Stimulated activated CD4-positive, alpha-beta T cell treated with anti-CD3 and anti-CD28 coated beads, Interleukin-4, amount 100 ng/mL, for 24 hours (primary cell): ENCODE measurements around the gene SLC35C1.
"Not testable (repeated sequence)": the region's sequence is repeated elsewhere in the genome, so short reads cannot be mapped to it uniquely, and the experiment has no call there.

Source experiments
- DNase-seq: peaks from one replicate; pipeline ENCODE4 v3.0.0-alpha.2; 2020

The SLC35C1 gene

DNA sequence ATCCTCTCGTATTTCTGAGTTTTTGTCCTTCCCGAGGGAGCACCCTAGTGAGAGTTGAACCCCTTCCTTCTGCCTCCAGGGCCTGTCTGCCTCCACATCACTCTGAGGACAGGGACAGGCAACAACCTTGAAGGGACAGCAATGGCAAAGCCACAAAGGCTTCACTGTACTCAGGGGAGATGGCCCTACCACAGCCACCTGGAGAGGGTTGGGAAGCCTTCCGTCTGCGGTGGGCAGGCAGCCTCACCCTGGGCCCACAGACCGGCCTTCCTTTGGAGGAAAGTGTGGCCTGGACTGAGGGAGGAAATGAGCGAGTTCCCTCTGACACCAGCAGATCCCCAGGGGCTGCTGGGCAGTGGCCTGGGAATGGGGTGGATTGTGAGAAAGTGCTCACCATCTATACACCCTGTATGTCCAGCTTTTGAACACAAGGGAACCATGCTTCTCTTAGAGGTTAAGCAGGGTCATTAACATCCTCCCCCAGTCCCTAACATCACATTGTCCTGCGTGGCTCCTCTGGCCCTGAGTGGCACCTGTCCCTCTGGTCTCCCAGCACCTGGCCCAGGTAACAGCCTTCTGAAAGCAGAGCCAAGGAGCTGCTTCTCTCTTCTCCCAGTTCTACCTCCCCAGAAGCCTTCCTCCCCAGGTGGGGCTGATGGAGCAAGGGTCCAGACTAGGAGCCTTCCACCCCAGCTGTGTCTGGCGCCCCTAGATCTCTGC, 6.8 kb downstream of the SLC35C1 start:
- no peak for DNase-seq

- DNase-seq = no peak
These were observed 7.9 kb downstream of the SLC35C1 start for GRCh38 chr11:45812581-45813548.

DNA sequence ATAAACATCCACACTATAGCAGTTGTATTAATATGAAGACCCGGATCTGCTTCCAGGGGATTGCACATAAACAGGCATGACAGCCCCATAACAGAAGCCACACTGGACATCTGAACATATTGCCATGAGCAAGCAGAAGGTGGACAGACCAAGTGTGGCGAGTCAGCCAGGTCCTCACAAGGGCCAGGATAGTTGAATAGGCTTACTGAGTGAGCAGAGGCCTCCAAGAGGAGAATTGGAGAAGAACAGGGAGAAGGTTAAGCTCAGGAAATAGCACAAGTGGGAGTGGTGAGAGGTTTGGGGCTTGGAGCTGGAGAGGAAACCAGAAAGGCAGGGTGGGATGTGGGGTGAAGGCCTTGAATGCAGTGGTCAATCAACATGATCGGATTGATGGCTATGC, 10.8 kb downstream of the SLC35C1 start:
- DNase-seq = no peak

DNA sequence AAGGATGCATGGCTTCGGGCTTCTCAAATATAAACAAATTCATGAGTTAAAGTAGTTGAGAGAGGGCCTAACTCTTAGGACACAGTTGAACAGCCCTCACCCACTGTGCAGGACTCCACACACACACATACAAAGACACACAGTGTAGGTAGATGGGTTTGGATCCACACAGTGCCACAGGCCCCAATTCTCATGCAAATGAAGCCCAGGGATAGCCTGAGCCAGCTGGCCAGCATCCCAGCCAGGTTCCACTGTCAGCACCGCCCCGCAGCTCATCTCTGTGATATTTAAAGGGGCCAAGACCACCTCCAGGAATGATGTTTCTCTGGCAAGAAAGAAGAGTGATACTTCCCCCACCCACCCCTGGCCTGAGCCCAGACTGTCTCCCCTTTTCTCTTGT, 11.7 kb downstream of the SLC35C1 start:
- no peak for DNase-seq

- no peak for DNase-seq
These were observed 12.2 kb downstream of the SLC35C1 start for GRCh38 chr11:45817191-45817590.

DNA sequence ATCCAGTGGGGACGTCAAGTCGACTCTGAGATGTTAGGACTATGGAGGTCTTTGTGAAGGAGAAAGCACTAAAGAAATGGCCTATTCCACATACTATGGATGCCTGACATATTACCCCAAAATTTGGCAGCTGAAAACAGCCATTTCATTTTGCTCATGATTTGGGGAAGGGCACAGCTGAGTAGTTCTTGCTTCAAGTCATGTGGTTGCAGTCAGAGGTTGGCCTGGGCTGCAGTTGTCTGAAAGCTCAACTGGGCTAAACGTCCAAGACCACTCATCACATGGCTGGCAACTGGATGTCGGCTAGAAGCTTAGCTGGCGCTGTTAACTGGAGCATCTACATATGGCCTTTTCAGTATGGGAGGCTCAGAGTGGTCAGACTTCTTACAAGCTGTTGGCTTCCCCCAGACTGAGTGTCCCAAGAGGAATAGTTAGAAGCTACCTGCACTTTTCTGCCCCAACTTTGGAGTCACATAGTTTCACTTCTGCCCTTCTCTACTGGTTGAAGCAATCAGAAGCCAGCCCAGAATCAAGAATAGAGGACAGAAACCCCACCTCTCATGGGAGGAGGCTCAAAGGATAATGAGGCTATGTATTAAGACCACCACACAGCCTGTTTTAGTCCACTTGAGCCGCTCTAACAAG, 14.1 kb downstream of the SLC35C1 start:
- no peak for DNase-seq

GRCh38 chr11:45820211-45820857, 15.4 kb downstream of the SLC35C1 start:
- no peak for DNase-seq

- not testable (repeated sequence) for DNase-seq
These were observed 21.5 kb downstream of the SLC35C1 start for GRCh38 chr11:45826492-45826891.

- DNase-seq = no peak
These were observed 22.2 kb downstream of the SLC35C1 start for GRCh38 chr11:45827123-45827522.

GRCh38 chr11:45828996-45829395, 24.0 kb downstream of the SLC35C1 start:
- DNase-seq = no peak

DNA sequence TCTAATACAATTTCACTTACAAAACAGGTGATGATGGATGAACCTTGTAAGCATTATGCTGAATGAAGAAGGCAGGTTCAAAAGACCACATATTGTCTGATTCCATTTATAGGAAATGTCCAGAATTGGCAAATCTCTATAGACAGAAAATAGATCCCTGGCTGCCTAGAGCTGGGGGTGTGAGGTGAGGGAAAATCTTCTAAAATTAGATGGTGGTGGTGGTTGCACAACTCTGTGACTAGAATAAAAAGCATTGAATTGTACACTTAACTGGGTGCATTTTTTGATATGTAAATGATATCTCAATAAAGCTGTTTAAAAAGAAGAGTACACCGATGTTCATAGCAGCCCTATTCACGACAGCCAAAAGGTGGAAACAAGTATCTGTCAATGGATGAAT, 25.6 kb downstream of the SLC35C1 start:
- DNase-seq = no peak

GRCh38 chr11:45832811-45833441, 28.0 kb downstream of the SLC35C1 start:
- no peak for DNase-seq

DNA sequence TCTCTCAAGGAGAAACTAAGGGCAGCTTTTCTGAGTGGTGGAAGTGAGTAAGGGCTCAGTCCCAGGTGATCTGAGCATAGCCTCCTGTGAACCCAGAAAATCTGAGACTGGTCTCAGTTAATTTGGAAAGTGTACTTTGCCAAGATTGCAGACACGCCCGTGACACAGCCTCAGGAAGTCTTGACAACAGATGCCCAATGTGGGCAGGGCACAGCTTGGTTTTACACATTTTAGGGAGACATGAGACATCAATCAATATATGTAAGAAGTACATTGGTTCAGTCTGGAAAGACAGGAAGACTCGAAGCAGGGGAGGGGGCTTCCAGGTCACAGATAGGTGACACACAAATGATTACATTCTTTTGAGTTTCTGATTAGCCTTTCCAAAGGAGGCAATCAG, 28.8 kb downstream of the SLC35C1 start:
- DNase-seq = no peak

- no peak for DNase-seq
These were observed 29.4 kb downstream of the SLC35C1 start for GRCh38 chr11:45834298-45834756.

DNA sequence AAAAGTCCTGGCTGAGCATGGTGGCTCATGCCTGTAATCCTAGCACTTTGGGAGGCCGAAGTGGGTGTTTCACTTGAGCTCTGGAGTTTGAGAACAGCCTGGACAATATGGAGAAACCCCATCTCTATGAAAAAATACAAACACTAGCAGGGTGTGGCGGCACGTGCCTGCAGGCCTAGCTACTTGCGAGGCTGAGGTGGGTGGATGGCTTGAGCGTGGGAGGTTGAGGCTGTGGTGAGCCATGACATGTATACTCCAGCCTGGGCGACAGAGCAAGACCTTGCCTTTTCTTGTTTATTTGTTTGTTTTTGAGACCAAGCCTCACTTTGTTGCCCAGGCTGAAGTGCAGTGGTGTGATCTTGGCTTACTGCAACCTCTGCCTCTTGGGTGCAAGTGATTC, 34.3 kb downstream of the SLC35C1 start:
- DNase-seq = no peak

GRCh38 chr11:45840251-45840650, 35.3 kb downstream of the SLC35C1 start:
- DNase-seq = not testable (repeated sequence)

DNA sequence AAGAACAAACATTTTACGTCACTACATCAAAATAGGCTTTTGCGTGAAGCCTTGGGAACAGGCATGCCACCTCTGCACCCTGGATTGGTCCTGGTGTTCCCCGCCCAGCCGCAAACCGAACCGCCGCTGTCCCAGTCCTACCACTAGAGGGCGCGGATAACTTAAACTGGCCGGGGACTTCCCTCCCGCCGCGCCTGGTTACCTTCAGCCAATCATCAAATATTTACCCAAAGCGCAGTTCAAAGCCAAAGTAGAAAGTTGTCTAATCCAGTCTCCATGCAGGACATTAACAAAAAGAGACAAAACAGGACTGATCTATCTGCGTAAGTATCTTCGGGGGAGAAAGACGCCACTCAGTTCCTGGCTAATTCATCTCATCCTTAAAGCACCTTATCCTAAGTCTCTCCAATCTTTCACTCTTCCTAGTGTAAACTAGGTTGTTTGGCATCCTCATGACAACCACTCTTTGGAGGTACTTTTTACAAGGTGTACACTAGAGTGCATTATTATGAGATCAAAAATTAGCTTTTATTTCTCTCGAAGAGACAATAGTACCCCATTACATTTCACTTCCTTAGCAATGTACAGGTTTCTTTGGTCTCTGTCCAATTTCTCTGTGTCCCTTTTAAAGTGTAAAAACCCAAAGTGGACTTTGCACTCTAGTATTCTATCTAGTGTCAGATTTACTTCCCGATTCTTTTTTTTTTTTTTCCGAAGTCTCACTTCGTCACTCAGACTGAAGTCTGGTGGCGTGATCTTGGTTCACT, 38.4 kb downstream of the SLC35C1 start:
- DNase-seq = peak; percentile 91

DNA sequence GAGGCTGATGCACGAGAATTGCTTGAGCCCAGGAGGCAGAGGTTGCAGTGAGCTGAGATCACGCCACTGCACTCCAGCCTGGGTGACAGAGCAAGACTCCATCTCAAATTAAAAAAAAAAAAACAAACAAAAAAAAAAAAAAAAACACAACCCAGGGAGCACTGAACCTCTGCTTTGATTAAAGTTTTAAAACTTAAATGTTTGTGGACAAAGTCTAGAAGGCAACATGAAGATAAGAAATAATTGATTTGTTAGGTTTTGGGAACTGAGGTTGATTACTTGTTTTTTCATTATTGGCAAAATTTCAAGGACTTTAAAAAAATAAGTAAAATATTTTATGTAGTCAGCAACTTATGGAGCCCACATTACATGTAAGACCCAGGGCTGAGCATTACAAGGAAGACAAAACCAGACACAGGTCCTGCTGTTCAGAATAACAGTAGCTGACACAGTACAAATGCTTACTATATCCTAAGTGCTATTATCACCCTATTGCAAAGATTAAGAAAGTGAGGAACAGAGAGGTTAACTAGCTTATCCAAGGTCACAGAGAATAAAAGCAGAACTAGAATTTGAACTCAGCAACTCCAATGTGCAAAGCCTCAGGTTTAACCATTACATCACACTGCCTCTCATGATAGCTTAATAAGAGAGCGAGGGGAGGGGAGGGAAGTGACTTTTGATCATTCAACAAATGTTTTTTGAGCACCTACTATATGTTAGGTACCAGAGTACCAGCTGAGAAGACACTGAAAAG, 40.1 kb downstream of the SLC35C1 start:
- no peak for DNase-seq

DNA sequence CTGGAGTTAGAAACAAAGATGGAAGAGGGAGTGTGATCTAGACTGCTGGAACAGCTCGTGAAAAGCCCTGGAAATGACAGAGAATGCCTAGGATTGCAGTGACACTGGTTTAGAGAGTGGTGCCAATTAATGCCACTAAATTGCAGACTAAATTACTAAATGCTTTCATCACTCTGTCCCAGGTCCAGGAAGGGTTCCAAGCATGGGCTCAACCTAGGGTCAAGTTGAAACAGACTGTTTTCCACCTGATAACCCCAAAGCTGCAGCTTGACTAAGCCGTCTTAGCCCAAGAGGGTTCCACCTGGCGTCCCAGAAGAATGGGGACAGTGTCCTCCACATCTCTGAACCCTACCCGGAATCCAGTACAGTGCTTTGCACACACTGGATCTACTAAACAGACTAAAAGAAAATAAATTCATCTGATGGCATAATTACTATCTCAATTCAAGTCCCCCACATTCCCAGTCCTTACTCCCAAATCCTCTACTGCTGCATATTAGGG, 41.3 kb downstream of the SLC35C1 start:
- DNase-seq = no peak
